Activated B cell treated with CpG ODN at 0.5 μM for 24 hours (primary cell): ENCODE results near the gene MEF2C. TPM values are rescaled to one million over a fixed set of nuclear protein-coding genes. Genes with fewer than 3 reads are reported as not detected.

Experiments used
- ATAC-seq: fragments of 200-7000 bp; cut with Tn5 transposase; one replicate; pipeline ENCODE4 v1.10.0; 2021; ENCODE audit warnings: low read depth, mild to moderate bottlenecking, moderate library complexity
- CTCF ChIA-PET: fragments of 350-600 bp; sonication (Branson Sonifier 250); formaldehyde crosslinking; loops from one replicate; lab custom pipeline; 2021; ENCODE audit warnings: antibody characterized with exemption; lab: Charles Lee
- POLR2A ChIA-PET: fragments of 350-600 bp; sonication (Branson Sonifier 250); formaldehyde crosslinking; loops from one replicate; lab custom pipeline; 2021; ENCODE audit warnings: antibody characterized with exemption; lab: Charles Lee
- DNase-seq: peaks from one replicate; pipeline ENCODE4 v3.0.0; 2022
- H3K27ac Mint-ChIP-seq: one replicate; pipeline ENCODE4 v1.8.0; 2020; ENCODE audit warnings: mixed read lengths
- H3K27me3 Mint-ChIP-seq: one replicate; pipeline ENCODE4 v1.8.0; 2021; ENCODE audit warnings: mixed read lengths
- H3K36me3 Mint-ChIP-seq: one replicate; pipeline ENCODE4 v1.8.0; 2021; ENCODE audit warnings: low read depth, mixed read lengths
- H3K4me1 Mint-ChIP-seq: one replicate; pipeline ENCODE4 v1.8.0; 2021; ENCODE audit warnings: mixed read lengths
- H3K4me3 Mint-ChIP-seq: one replicate; pipeline ENCODE4 v1.8.0; 2020; ENCODE audit warnings: mild to moderate bottlenecking, mixed read lengths
- H3K9me3 Mint-ChIP-seq: one replicate; pipeline ENCODE4 v1.8.0; 2020; ENCODE audit warnings: mixed read lengths
- CTCF ChIP-seq: fragments of 200-600 bp; IDR thresholded peaks from one replicate; pipeline ENCODE4 v1.8.0; 2022; ENCODE audit warnings: antibody characterized with exemption, mild to moderate bottlenecking
- intact Hi-C: fragments of 100-400 bp; cut with micrococcal nuclease; formaldehyde crosslinking; loops from one replicate; pipeline ENCODE4 v1.15.1; 2024
- total RNA-seq: library from RNA; stranded (reverse); gene quantifications from 2 replicates; pipeline ENCODE4 v1.2.3, GENCODE V29; 2022

Gene MEF2C
- total RNA-seq, 1 donor from 2014 or later = 359 TPM

DNA sequence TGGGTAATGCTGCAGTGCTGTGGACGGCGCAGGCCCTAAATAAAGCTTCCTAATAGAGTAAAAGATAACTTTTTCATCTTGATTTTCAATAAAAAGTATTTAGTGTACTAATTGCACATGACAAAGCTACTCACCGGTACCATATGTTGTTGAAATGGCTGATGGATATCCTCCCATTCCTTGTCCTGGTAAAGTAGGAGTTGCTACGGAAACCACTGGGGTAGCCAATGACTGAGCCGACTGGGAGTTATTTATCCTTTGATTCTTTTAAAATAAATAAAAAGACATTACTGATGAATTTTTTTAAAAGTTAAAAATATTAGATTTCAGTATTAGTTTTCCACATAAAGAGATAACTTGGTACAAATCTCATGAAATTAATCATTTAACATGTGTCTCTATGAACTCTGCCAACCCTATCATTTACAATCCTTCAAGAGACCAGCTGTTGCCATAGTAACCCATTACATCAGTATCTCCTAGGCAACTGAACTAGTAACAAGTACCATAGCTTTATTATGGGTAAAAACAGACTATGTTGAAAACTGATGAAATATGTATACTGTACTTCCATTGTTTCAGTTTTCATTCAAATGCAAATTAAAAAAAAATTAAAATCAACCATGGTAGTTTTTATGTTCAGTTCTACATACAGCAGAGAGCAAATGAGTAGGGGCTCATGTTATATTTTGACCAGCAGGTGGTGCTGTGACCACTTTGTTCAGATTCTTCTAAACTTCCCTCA lies 153.7 kb downstream of the MEF2C start:
- intact Hi-C loops = loop anchor here (1.0 to 5.0 kb wide), 12 partner anchors 343 to 1800 kb away; partner anchors contain the start of genes CETN3 and LYSMD3
- no peaks in the 10 kb centered on the region for H3K9me3 Mint-ChIP-seq
- POLR2A ChIA-PET = interaction anchor here (0.5 to 8.7 kb wide), 17 partner anchors 17 to 1681 kb away, joined by 3 to 242 read pairs (median 5); partner anchors contain the start of genes CETN3 and MEF2C
- DNase-seq (no peak), ATAC-seq (peak; percentile 21)
- peaks cover 51% of the 10 kb centered on the region for H3K4me1 Mint-ChIP-seq
- peak overlapping the region; percentile 78 for H3K27ac Mint-ChIP-seq
- H3K27me3 Mint-ChIP-seq = no peaks in the 10 kb centered on the region
- H3K4me3 Mint-ChIP-seq = no peak overlapping the region
- TF ChIP-seq CTCF = peak; percentile 58
- peaks cover 69% of the 10 kb centered on the region for H3K36me3 Mint-ChIP-seq
- CTCF ChIA-PET = interaction anchor here (0.6 to 7.6 kb wide), 47 partner anchors 11 to 1681 kb away, joined by 3 to 73 read pairs (median 4); partner anchors contain the start of gene MEF2C

GRCh38 chr5:88727705-88728313 lies 155.2 kb downstream of the MEF2C start:
- Mint-ChIP-seq H3K9me3 (no peaks in the 10 kb centered on the region), H3K4me1 (peaks cover 37% of the 10 kb centered on the region), H3K4me3 (no peak overlapping the region), H3K36me3 (peaks cover 73% of the 10 kb centered on the region), H3K27ac (no peak overlapping the region), H3K27me3 (no peaks in the 10 kb centered on the region)
- ChIA-PET CTCF (interaction anchor here (0.7 to 7.6 kb wide), 27 partner anchors 8 to 1541 kb away, joined by 3 to 73 read pairs (median 4); partner anchors contain the start of gene MEF2C), POLR2A (interaction anchor here (0.6 to 8.1 kb wide), 3 partner anchors 61 to 670 kb away, joined by 4 to 242 read pairs (median 6); partner anchors contain the start of gene MEF2C)
- TF ChIP-seq CTCF = no peak
- ATAC-seq = no peak
- intact Hi-C loops = loop anchor here (2.0 to 5.0 kb wide), 5 partner anchors 344 to 1659 kb away; no protein-coding TSS in a partner anchor
- DNase-seq = no peak

DNA sequence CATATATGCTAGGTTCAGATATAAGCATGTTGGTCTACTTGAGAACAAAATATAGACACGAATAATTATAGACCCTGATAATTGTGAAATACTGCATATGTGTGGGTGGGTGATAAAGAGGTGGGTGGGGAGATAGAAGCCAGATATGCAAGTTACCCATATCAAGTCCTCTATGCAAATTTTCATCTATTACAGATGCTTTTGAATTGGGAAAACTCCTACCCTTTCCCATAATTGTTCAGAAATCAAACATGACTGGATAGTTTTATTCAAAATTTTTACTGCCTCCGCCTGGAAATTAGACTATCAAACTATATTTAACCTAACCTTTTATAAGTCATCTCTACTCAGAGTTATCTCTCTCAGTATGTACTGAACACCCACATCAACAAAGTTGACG lies 157.5 kb downstream of the MEF2C start:
- peaks cover 82% of the 10 kb centered on the region for H3K36me3 Mint-ChIP-seq
- DNase-seq (no peak), ATAC-seq (no peak)
- no peak overlapping the region for H3K27ac Mint-ChIP-seq
- peaks cover 15% of the 10 kb centered on the region for H3K4me1 Mint-ChIP-seq
- H3K4me3 Mint-ChIP-seq = no peak overlapping the region
- H3K9me3 Mint-ChIP-seq = no peaks in the 10 kb centered on the region
- ChIA-PET POLR2A (interaction anchor here (1.0 kb wide), 1 partner anchor 112 kb away, joined by 3 read pairs; no protein-coding TSS in a partner anchor), CTCF (interaction anchor here (1.1 to 7.6 kb wide), 5 partner anchors 12 to 1541 kb away, joined by 3 to 73 read pairs (median 14); no protein-coding TSS in a partner anchor)
- intact Hi-C loops = loop anchor here (5.0 kb wide), 4 partner anchors 347 to 1292 kb away; no protein-coding TSS in a partner anchor
- H3K27me3 Mint-ChIP-seq = no peaks in the 10 kb centered on the region
- TF ChIP-seq CTCF = no peak

DNA sequence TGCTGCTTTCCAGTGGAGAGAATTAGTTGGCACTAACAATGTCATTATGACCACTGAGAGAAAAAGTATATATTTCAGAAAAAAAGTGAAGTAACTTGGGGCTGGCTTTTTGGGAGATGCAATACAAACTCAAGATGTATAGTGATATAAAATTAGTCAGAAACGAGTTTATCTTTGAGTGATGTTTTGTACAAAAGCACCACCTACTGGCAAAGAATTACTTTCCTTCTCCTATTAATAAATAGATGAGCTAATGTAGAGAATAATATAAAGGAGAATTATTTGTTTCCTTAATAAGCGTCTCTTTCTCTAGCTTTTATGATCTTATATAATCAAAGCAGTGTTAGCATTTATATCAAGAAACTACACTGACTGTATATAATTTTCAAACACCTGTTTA lies 158.8 kb downstream of the MEF2C start:
- Mint-ChIP-seq H3K4me1 (peaks cover 4% of the 10 kb centered on the region), H3K36me3 (peaks cover 82% of the 10 kb centered on the region), H3K4me3 (no peak overlapping the region), H3K9me3 (no peaks in the 10 kb centered on the region), H3K27me3 (no peaks in the 10 kb centered on the region), H3K27ac (no peak overlapping the region)
- intact Hi-C loops = no loop called here
- ATAC-seq = no peak
- no peak for DNase-seq
- no peak for TF ChIP-seq CTCF
- ChIA-PET CTCF (interaction anchor here (0.6 to 7.6 kb wide), 5 partner anchors 14 to 1542 kb away, joined by 3 to 73 read pairs (median 4); no protein-coding TSS in a partner anchor), POLR2A (interaction anchor here (0.5 kb wide), 1 partner anchor 543 kb away, joined by 5 read pairs; no protein-coding TSS in a partner anchor)
